PC-3 (cell line): Measurements from ENCODE around the gene ARL3. TPM values are rescaled to one million over a fixed set of nuclear protein-coding genes. Genes with fewer than 3 reads are reported as not detected.

Experiments
- ATAC-seq: fragments of 200-7000 bp; cut with Tn5 transposase; 2 replicates; pipeline ENCODE4 v1.9.1; 2020; ENCODE audit warnings: mild to moderate bottlenecking, moderate library complexity
- BruUV-seq: library from RNA; stranded (reverse); fragments of 400-500 nt; replicated peaks from 2 replicates; lab custom pipeline; 2021; lab: Mats Ljungman, UMichigan
- CTCF ChIA-PET: fragments of 300-600 bp; sonication (Branson Sonifier 250); formaldehyde crosslinking; loops from one replicate; lab custom pipeline; 2022; ENCODE audit warnings: antibody characterized with exemption; lab: Charles Lee
- POLR2A ChIA-PET: fragments of 300-600 bp; sonication (Branson Sonifier 250); formaldehyde crosslinking; loops from one replicate; lab custom pipeline; 2022; ENCODE audit warnings: antibody characterized with exemption; ENCODE audit not compliant: unreplicated experiment; lab: Charles Lee
- DNase-seq: peaks from one replicate; pipeline ENCODE4 v3.0.0-alpha.2; 2015
- H2AFZ ChIP-seq: fragments of 300-600 bp; sonication (generic); 2 replicates; pipeline ENCODE4 v1.6.0; 2016; ENCODE audit warnings: antibody characterized with exemption, low read length
- H3F3A ChIP-seq: fragments of 300-600 bp; sonication (generic); one replicate; pipeline ENCODE4 v1.6.0; 2017; ENCODE audit warnings: antibody characterized with exemption, low read length, control low read depth, mild to moderate bottlenecking; ENCODE audit not compliant: unreplicated experiment
- H3K27ac ChIP-seq: fragments of 300-600 bp; sonication (generic); 2 replicates; pipeline ENCODE4 v1.5.1; 2016; ENCODE audit warnings: mild to moderate bottlenecking, low read length
- H3K27me3 ChIP-seq: fragments of 300-600 bp; sonication (generic); 2 replicates; pipeline ENCODE4 v1.6.1; 2016; ENCODE audit warnings: low read length, mixed read lengths
- H3K36me3 ChIP-seq: fragments of 300-600 bp; sonication (generic); 2 replicates; pipeline ENCODE4 v1.6.1; 2016; ENCODE audit warnings: low read depth, mixed run types, low read length, mixed read lengths
- H3K4me1 ChIP-seq: fragments of 300-600 bp; sonication (generic); 2 replicates; pipeline ENCODE4 v1.5.1; 2016; ENCODE audit warnings: low read length; ENCODE audit not compliant: insufficient read depth
- H3K4me2 ChIP-seq: fragments of 300-600 bp; sonication (generic); 2 replicates; pipeline ENCODE4 v1.6.0; 2016; ENCODE audit warnings: low read length
- H3K4me3 ChIP-seq: fragments of 300-600 bp; sonication (generic); 2 replicates; pipeline ENCODE4 v1.5.1; 2016; ENCODE audit warnings: mild to moderate bottlenecking, low read length, mixed read lengths
- H3K79me2 ChIP-seq: fragments of 300-600 bp; sonication (generic); 2 replicates; pipeline ENCODE4 v1.6.1; 2017; ENCODE audit warnings: low read length, mixed read lengths
- H3K9ac ChIP-seq: fragments of 300-600 bp; sonication (generic); 2 replicates; pipeline ENCODE4 v1.6.0; 2016; ENCODE audit warnings: mild to moderate bottlenecking, low read length
- H3K9me2 ChIP-seq: fragments of 300-600 bp; sonication (generic); replicated peaks from 2 replicates; pipeline ENCODE4 v1.6.1; 2016; ENCODE audit warnings: mixed run types, low read length, mixed read lengths
- H3K9me3 ChIP-seq: fragments of 300-600 bp; sonication (generic); 2 replicates; pipeline ENCODE4 v1.6.1; 2016; ENCODE audit warnings: low read length, mixed read lengths
- H4K20me1 ChIP-seq: fragments of 300-600 bp; sonication (generic); 2 replicates; pipeline ENCODE4 v1.6.1; 2016; ENCODE audit warnings: low read length, mixed read lengths
- EZH2 ChIP-seq: fragments of 300-600 bp; sonication (generic); IDR thresholded peaks from one replicate; pipeline ENCODE4 v1.6.1; 2017; ENCODE audit warnings: antibody characterized with exemption, mild to moderate bottlenecking, low read length; ENCODE audit not compliant: unreplicated experiment
- EZH2phosphoT487 ChIP-seq: fragments of 300-600 bp; sonication (generic); IDR thresholded peaks from 2 replicates; pipeline ENCODE4 v1.6.1; 2018; ENCODE audit warnings: mild to moderate bottlenecking, antibody characterized with exemption, low read length, borderline replicate concordance
- intact Hi-C: fragments of 100-400 bp; cut with micrococcal nuclease; formaldehyde crosslinking; loops from 2 replicates; pipeline ENCODE4 v1.9.0; 2023
- total RNA-seq: library from RNA; depleted of rRNA; stranded (reverse); fragments of >200 nt; gene quantifications from 2 replicates; pipeline ENCODE4 v1.2.3, GENCODE V29; 2014
- TF ChIP-seq, protein P1 (sequence below): fragments of 300-600 bp; sonication (generic); conservative IDR thresholded peaks from 2 replicates; pipeline ENCODE4 v1.5.1; 2017; ENCODE audit warnings: antibody characterized with exemption, low read depth, mild to moderate bottlenecking, low read length

Gene ARL3
- total RNA-seq, 1 experiment from 2014 or later = 2.8 TPM

DNA sequence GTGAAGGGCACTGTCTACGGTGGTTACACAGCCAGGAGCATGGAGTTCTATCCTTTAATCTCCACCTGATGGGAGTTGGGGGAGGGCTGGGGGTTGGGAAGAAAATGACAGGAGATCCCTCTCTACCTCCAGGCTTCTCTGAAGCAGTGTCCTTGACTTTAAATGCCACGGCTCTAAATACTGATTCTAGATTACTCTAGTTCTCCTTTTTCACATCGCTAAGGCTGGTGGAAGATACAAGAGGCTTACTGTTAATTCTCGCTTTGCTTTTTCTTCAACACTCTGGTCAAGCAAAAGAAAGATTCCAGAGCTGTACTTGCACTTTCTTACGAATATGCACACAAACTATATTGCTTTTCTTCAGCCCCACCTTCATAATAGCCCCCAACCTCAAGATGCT, 30.5 kb downstream of the ARL3 start:
- Histone ChIP-seq H3K27me3 (no peaks in the 10 kb centered on the region), H3K27ac (no peak overlapping the region), H3K79me2 (no peaks in the 10 kb centered on the region), H3F3A (no peaks in the 10 kb centered on the region), H3K4me2 (no peak overlapping the region), H3K36me3 (no peaks in the 10 kb centered on the region), H2AFZ (no peak overlapping the region), H4K20me1 (no peaks in the 10 kb centered on the region), H3K9me2 (no peaks in the 10 kb centered on the region), H3K4me1 (no peaks in the 10 kb centered on the region), H3K4me3 (no peak overlapping the region), H3K9ac (no peak overlapping the region), H3K9me3 (no peaks in the 10 kb centered on the region)
- TF ChIP-seq, protein P1, sequence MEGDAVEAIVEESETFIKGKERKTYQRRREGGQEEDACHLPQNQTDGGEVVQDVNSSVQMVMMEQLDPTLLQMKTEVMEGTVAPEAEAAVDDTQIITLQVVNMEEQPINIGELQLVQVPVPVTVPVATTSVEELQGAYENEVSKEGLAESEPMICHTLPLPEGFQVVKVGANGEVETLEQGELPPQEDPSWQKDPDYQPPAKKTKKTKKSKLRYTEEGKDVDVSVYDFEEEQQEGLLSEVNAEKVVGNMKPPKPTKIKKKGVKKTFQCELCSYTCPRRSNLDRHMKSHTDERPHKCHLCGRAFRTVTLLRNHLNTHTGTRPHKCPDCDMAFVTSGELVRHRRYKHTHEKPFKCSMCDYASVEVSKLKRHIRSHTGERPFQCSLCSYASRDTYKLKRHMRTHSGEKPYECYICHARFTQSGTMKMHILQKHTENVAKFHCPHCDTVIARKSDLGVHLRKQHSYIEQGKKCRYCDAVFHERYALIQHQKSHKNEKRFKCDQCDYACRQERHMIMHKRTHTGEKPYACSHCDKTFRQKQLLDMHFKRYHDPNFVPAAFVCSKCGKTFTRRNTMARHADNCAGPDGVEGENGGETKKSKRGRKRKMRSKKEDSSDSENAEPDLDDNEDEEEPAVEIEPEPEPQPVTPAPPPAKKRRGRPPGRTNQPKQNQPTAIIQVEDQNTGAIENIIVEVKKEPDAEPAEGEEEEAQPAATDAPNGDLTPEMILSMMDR = no peak
- TF ChIP-seq EZH2 (no peak), EZH2phosphoT487 (no peak)
- BruUV-seq = no TSS peak
- CTCF ChIA-PET = no interaction called here
- POLR2A ChIA-PET = no interaction called here
- intact Hi-C loops = no loop called here
- ATAC-seq (no peak), DNase-seq (no peak)

DNA sequence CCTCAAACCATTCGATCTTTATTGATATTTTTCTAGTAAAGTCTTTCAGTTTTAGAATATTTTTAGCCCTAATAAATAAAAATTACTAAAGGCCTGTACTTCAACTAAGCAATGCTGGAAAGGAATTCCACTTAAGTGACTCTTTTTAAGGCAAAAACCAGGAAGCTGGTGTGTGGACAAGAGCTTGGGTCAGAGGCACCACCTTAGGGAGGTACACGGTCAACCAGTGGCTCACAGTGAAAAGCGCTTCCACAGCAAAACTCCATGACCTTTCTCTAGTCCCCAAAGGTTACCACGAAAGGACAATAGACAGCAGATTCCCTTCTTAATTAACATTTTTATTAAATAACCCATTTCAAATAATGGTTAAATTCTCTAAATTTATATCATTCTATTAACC, 31.2 kb downstream of the ARL3 start:
- ChIA-PET CTCF (interaction anchor here (0.6 kb wide), 1 partner anchor 378 kb away, joined by 5 read pairs; no protein-coding TSS in a partner anchor), POLR2A (interaction anchor here (0.7 kb wide), 1 partner anchor 37 kb away, joined by 4 read pairs; no protein-coding TSS in a partner anchor)
- TF ChIP-seq, protein P1 = no peak
- TF ChIP-seq EZH2 (no peak), EZH2phosphoT487 (no peak)
- ATAC-seq (no peak), DNase-seq (no peak)
- Histone ChIP-seq H2AFZ (no peak overlapping the region), H3K27me3 (no peaks in the 10 kb centered on the region), H3K27ac (no peak overlapping the region), H3K36me3 (no peaks in the 10 kb centered on the region), H3K9me2 (no peaks in the 10 kb centered on the region), H3K4me3 (no peak overlapping the region), H3K4me2 (no peak overlapping the region), H3F3A (no peaks in the 10 kb centered on the region), H3K79me2 (no peaks in the 10 kb centered on the region), H3K4me1 (no peaks in the 10 kb centered on the region), H4K20me1 (no peaks in the 10 kb centered on the region), H3K9me3 (no peaks in the 10 kb centered on the region), H3K9ac (no peak overlapping the region)
- intact Hi-C loops = no loop called here
- no TSS peak for BruUV-seq

DNA sequence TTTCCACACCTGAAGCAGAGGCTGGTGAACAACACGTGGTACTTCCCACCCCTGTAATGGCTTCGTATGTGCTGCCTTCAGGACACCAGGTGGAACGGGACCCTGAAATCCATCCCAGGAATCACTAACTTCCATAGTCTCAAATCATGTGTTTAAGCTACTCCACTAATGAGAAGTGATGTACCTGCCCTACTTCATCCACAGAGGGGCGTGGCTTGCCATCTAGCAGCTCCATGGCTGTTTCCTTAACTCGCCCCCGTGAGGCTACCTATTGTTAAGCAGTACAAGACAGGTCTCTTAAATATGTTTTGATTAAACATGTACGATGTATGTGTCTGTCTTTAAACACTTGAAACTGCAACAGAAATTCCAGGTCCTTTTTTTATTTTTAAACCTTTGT, 31.8 kb downstream of the ARL3 start:
- POLR2A ChIA-PET = no interaction called here
- H3K4me2 ChIP-seq = no peak overlapping the region
- H3K9ac ChIP-seq = no peak overlapping the region
- H3K36me3 ChIP-seq = no peaks in the 10 kb centered on the region
- no peak for TF ChIP-seq EZH2
- H4K20me1 ChIP-seq = no peaks in the 10 kb centered on the region
- no peaks in the 10 kb centered on the region for H3K79me2 ChIP-seq
- no peak overlapping the region for H3K27ac ChIP-seq
- no TSS peak for BruUV-seq
- H3K9me3 ChIP-seq = no peaks in the 10 kb centered on the region
- DNase-seq (no peak), ATAC-seq (no peak)
- no peaks in the 10 kb centered on the region for H3K9me2 ChIP-seq
- CTCF ChIA-PET = interaction anchor here (0.6 kb wide), 1 partner anchor 377 kb away, joined by 5 read pairs; no protein-coding TSS in a partner anchor
- no peaks in the 10 kb centered on the region for H3K4me1 ChIP-seq
- intact Hi-C loops = no loop called here
- no peaks in the 10 kb centered on the region for H3F3A ChIP-seq
- no peak overlapping the region for H3K4me3 ChIP-seq
- no peaks in the 10 kb centered on the region for H3K27me3 ChIP-seq
- H2AFZ ChIP-seq = no peak overlapping the region
